HEK293T (cell line): ENCODE measurements around the gene SCLY.

Source experiments
- CTCF ChIA-PET: fragments of 350-600 bp; formaldehyde crosslinking; extraction: SDS; loops from one replicate; lab custom pipeline; 2021; ENCODE audit warnings: antibody characterized with exemption, inconsistent platforms; lab: Yijun Ruan, JAX
- POLR2A ChIA-PET: fragments of 350-600 bp; formaldehyde crosslinking; extraction: SDS; loops from one replicate; lab custom pipeline; 2020; ENCODE audit warnings: antibody characterized with exemption, inconsistent platforms; lab: Yijun Ruan, JAX
- DNase-seq: peaks from one replicate; pipeline ENCODE4 v3.0.0; 2012; ENCODE audit warnings: mixed read lengths; ENCODE audit errors: extremely low spot score
- ARNT ChIP-seq: fragments of 450-650 bp; IDR thresholded peaks from 2 replicates; pipeline ENCODE4 v1.6.1; 2017; ENCODE audit warnings: mild to moderate bottlenecking
- BHLHE40 ChIP-seq: fragments of 450-650 bp; IDR thresholded peaks from 2 replicates; pipeline ENCODE4 v1.6.1; 2016; ENCODE audit warnings: mild to moderate bottlenecking, moderate library complexity, borderline replicate concordance
- CTBP1 ChIP-seq: fragments of 450-650 bp; IDR thresholded peaks from 2 replicates; pipeline ENCODE4 v1.6.1; 2016; ENCODE audit warnings: borderline replicate concordance
- ELF4 ChIP-seq: fragments of 450-650 bp; IDR thresholded peaks from 2 replicates; pipeline ENCODE4 v1.6.1; 2017; ENCODE audit warnings: antibody characterized with exemption
- FOXA1 ChIP-seq: fragments of 450-650 bp; IDR thresholded peaks from 2 replicates; pipeline ENCODE4 v1.6.1; 2016; ENCODE audit warnings: mild to moderate bottlenecking
- FOXK2 ChIP-seq: fragments of 450-650 bp; IDR thresholded peaks from 2 replicates; pipeline ENCODE4 v1.6.1; 2016; ENCODE audit warnings: mild to moderate bottlenecking
- FOXM1 ChIP-seq: fragments of 450-650 bp; IDR thresholded peaks from 2 replicates; pipeline ENCODE4 v1.6.1; 2017; ENCODE audit warnings: mild to moderate bottlenecking, borderline replicate concordance
- HDGF ChIP-seq: fragments of 450-650 bp; IDR thresholded peaks from 2 replicates; pipeline ENCODE4 v1.6.1; 2017; ENCODE audit warnings: antibody characterized with exemption, borderline replicate concordance
- L3MBTL2 ChIP-seq: fragments of 450-650 bp; conservative IDR thresholded peaks from 2 replicates; pipeline ENCODE4 v1.6.1; 2016; ENCODE audit warnings: mild to moderate bottlenecking
- LEF1 ChIP-seq: fragments of 450-650 bp; IDR thresholded peaks from 2 replicates; pipeline ENCODE4 v1.6.1; 2017; ENCODE audit warnings: mild to moderate bottlenecking, borderline replicate concordance
- NFRKB ChIP-seq: fragments of 450-650 bp; IDR thresholded peaks from 2 replicates; pipeline ENCODE4 v1.6.1; 2016; ENCODE audit warnings: mild to moderate bottlenecking, moderate library complexity
- SP1 ChIP-seq: fragments of 450-650 bp; IDR thresholded peaks from 2 replicates; pipeline ENCODE4 v1.6.1; 2017
- SUZ12 ChIP-seq: fragments of 450-650 bp; IDR thresholded peaks from 2 replicates; pipeline ENCODE4 v1.6.1; 2016; ENCODE audit warnings: mild to moderate bottlenecking
- TARDBP ChIP-seq: fragments of 450-650 bp; IDR thresholded peaks from 2 replicates; pipeline ENCODE4 v1.6.1; 2016
- ZNF384 ChIP-seq: fragments of 450-650 bp; IDR thresholded peaks from 2 replicates; pipeline ENCODE4 v1.6.1; 2016
- TF ChIP-seq, protein P1 (sequence below): fragments of 450-650 bp; IDR thresholded peaks from 2 replicates; pipeline ENCODE4 v1.6.1; 2016

SCLY gene

GRCh38 chr2:238079874-238080327 lies 19.1 kb downstream of the SCLY start:
- TF ChIP-seq HDGF (no peak), CTBP1 (no peak), BHLHE40 (no peak), FOXM1 (no peak), SP1 (no peak), ARNT (no peak), SUZ12 (no peak), ZNF384 (no peak), L3MBTL2 (no peak), FOXK2 (no peak)
- TF ChIP-seq, protein P1, sequence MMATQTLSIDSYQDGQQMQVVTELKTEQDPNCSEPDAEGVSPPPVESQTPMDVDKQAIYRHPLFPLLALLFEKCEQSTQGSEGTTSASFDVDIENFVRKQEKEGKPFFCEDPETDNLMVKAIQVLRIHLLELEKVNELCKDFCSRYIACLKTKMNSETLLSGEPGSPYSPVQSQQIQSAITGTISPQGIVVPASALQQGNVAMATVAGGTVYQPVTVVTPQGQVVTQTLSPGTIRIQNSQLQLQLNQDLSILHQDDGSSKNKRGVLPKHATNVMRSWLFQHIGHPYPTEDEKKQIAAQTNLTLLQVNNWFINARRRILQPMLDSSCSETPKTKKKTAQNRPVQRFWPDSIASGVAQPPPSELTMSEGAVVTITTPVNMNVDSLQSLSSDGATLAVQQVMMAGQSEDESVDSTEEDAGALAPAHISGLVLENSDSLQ = no peak
- CTCF ChIA-PET = no interaction called here

DNA sequence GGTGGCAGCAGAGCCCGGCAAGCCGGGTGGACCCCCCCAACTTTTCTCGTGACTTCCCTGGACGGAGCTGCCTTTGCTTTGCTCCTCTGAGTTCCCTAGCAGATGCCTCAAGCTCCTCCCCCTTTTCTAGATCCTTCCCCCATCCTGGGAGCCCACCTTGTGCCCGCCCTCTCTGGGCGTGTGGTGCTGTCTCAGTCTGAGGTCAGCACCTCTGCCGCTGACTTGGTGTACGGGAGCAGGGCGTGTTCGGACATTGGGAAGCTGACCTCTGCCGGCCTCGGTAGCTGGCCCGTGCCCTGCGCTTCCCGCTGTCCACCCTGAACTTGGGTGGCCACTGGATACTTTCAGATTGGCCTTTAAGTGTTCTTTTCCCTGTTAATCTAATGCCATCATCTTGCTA lies 19.7 kb downstream of the SCLY start:
- ChIA-PET POLR2A (no interaction called here), CTCF (no interaction called here)
- TF ChIP-seq L3MBTL2 (no peak), TARDBP (no peak), FOXK2 (no peak), FOXM1 (no peak), ELF4 (no peak), BHLHE40 (no peak), ARNT (no peak), ZNF384 (no peak), FOXA1 (no peak), NFRKB (no peak)
- DNase-seq = no peak

More at GRCh38 chr2:238079874-238080327, 19.1 kb downstream of the SCLY start:
- no peak for DNase-seq
- POLR2A ChIA-PET = no interaction called here

DNA sequence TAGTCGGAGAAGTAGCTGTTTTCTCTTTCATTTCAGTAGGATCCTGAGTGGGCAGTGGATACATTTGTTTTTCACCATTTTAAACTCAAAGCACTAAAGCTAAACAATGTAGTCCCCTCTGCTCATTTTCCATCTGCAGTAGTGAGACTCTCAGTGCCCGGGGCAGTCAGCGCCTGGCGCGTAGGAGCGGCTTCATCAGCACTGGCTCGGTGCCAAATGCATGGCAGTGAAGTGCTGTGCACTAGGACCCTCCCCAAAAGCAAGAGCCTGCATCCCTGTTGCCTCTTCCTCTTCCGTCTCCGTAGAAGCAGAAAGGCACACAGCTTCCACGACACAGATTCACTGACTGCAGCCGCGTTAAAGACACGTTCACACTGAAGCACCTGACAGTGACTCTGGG lies 20.3 kb downstream of the SCLY start:
- CTCF ChIA-PET = no interaction called here
- no peak for DNase-seq
- POLR2A ChIA-PET = no interaction called here
- no peak for TF ChIP-seq HDGF
- TF ChIP-seq, protein P1 = no peak

GRCh38 chr2:238081561-238081960 lies 20.8 kb downstream of the SCLY start:
- no peak for TF ChIP-seq SP1
- TF ChIP-seq ZNF384 = no peak
- TF ChIP-seq, protein P1 = no peak
- no peak for TF ChIP-seq FOXA1
- TF ChIP-seq HDGF = no peak
- no peak for TF ChIP-seq NFRKB
- no peak for TF ChIP-seq TARDBP
- TF ChIP-seq FOXK2 = no peak
- TF ChIP-seq LEF1 = no peak
- TF ChIP-seq L3MBTL2 = no peak
- ChIA-PET POLR2A (no interaction called here), CTCF (no interaction called here)
- DNase-seq = no peak

GRCh38 chr2:238082151-238082550 lies 21.4 kb downstream of the SCLY start:
- no peak for DNase-seq
- ChIA-PET CTCF (no interaction called here), POLR2A (no interaction called here)
- TF ChIP-seq SP1 = no peak
- TF ChIP-seq L3MBTL2 = no peak
- TF ChIP-seq FOXA1 = no peak
- no peak for TF ChIP-seq FOXM1
- no peak for TF ChIP-seq FOXK2
- no peak for TF ChIP-seq ELF4
- TF ChIP-seq NFRKB = no peak
- no peak for TF ChIP-seq BHLHE40
- TF ChIP-seq TARDBP = no peak
- TF ChIP-seq HDGF = no peak
- no peak for TF ChIP-seq SUZ12

- TF ChIP-seq SP1 (no peak), SUZ12 (no peak), FOXA1 (no peak), TARDBP (no peak), ELF4 (no peak), FOXK2 (no peak), NFRKB (no peak), LEF1 (no peak), FOXM1 (no peak), ZNF384 (no peak), L3MBTL2 (no peak), BHLHE40 (no peak), HDGF (no peak), ARNT (no peak), CTBP1 (no peak)
- TF ChIP-seq, protein P1 = no peak
- ChIA-PET CTCF (no interaction called here), POLR2A (no interaction called here)
- no peak for DNase-seq
These were observed 22.0 kb downstream of the SCLY start for GRCh38 chr2:238082827-238083226.
